ENCODE results near the gene CDKAL1.

The CDKAL1 gene

DNA sequence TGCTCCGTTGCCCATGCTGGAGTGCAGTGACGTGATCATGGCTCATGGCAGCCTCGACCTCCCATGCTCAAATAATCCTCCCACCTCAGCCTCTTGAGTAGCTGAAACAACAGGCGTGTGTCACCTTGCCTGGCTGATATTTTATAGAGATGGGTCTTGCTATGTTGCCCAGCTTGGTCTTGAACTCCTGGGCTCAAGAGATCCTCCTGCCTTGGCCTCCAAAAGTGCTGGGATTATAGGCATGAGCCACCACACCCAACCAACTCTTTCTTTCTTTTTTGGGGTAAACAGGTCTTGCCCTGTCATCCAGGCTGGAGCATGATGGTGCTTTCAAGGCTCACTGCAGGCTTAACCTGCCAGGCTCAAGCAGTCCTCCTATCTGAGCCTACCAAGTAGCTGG, 266.4 kb downstream of the CDKAL1 start:
- TF ChIP-seq, protein P1, sequence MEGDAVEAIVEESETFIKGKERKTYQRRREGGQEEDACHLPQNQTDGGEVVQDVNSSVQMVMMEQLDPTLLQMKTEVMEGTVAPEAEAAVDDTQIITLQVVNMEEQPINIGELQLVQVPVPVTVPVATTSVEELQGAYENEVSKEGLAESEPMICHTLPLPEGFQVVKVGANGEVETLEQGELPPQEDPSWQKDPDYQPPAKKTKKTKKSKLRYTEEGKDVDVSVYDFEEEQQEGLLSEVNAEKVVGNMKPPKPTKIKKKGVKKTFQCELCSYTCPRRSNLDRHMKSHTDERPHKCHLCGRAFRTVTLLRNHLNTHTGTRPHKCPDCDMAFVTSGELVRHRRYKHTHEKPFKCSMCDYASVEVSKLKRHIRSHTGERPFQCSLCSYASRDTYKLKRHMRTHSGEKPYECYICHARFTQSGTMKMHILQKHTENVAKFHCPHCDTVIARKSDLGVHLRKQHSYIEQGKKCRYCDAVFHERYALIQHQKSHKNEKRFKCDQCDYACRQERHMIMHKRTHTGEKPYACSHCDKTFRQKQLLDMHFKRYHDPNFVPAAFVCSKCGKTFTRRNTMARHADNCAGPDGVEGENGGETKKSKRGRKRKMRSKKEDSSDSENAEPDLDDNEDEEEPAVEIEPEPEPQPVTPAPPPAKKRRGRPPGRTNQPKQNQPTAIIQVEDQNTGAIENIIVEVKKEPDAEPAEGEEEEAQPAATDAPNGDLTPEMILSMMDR (conservative IDR thresholded peaks at IDR 0.05; ENCODE audit: low read depth, low read length), result no peak
- no peak overlapping the region for H3K4me3 ChIP-seq (IDR thresholded peaks at IDR 0.05; ENCODE audit: insufficient read depth, low read depth, low read length)
- no peaks in the 10 kb centered on the region for H4K20me1 ChIP-seq (ENCODE audit: insufficient read depth)
- no peaks in the 10 kb centered on the region for H3K79me2 ChIP-seq (ENCODE audit: insufficient read depth, low read depth)
- no peak overlapping the region for H3K4me2 ChIP-seq
- H3K4me1 ChIP-seq (ENCODE audit: low read depth, poor library complexity, severe bottlenecking), result no peaks in the 10 kb centered on the region
- H3K36me3 ChIP-seq (ENCODE audit: insufficient read depth), result no peaks in the 10 kb centered on the region
- H3K27ac ChIP-seq, result no peak overlapping the region
- H3K9ac ChIP-seq, result no peak overlapping the region
- H3K27me3 ChIP-seq (ENCODE audit: insufficient read depth, low read depth), result no peaks in the 10 kb centered on the region
- H2AFZ ChIP-seq (ENCODE audit: low read depth), result no peak overlapping the region

DNA sequence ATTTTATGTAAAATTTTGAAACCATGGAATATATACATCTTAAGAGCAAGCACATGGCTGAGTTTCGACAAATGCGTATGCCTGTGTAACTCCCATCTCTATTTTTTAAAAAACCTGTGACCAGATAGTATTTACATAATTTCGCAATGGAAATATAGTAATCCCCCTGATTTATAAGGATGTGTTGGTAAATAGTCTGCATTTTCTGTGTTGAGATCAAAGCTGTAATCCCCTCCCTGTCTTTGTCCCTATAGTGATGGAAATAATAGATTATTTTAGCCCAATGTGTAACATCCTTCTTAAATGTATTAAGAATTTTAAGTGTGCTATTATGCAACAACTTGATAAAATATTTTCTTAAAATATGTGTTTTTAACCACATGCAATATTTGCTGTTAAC, 267.3 kb downstream of the CDKAL1 start:
- Histone ChIP-seq H3K79me2 (ENCODE audit: insufficient read depth, low read depth) (no peaks in the 10 kb centered on the region), H3K27ac (no peak overlapping the region), H3K4me2 (no peak overlapping the region), H2AFZ (ENCODE audit: low read depth) (no peak overlapping the region), H3K4me3 (IDR thresholded peaks at IDR 0.05; ENCODE audit: insufficient read depth, low read depth, low read length) (no peak overlapping the region), H3K4me1 (ENCODE audit: low read depth, poor library complexity, severe bottlenecking) (no peaks in the 10 kb centered on the region), H3K36me3 (ENCODE audit: insufficient read depth) (no peaks in the 10 kb centered on the region), H3K27me3 (ENCODE audit: insufficient read depth, low read depth) (no peaks in the 10 kb centered on the region), H4K20me1 (ENCODE audit: insufficient read depth) (no peaks in the 10 kb centered on the region), H3K9ac (no peak overlapping the region)
- TF ChIP-seq, protein P1 (conservative IDR thresholded peaks at IDR 0.05; ENCODE audit: low read depth, low read length), result no peak

DNA sequence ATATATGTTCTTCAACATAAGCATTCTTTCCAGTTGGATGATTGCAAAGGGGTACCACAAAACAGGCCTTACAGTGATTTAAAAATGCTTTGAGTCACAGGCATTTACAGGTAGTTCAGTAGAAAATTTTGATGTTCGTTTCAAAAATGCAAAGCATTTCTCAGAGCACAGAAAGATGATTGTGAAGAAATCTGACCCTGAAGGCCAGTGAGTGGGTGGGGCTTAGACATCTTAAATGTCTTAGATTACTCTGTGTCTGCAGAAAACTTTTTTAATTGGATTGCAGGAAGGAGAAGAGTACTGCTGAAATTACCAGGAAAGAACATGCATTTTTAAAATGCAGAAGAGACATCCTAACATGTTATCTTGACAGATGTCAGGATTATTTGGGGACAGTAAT, 268.3 kb downstream of the CDKAL1 start:
- Histone ChIP-seq H3K36me3 (ENCODE audit: insufficient read depth) (no peaks in the 10 kb centered on the region), H3K4me1 (ENCODE audit: low read depth, poor library complexity, severe bottlenecking) (no peaks in the 10 kb centered on the region), H3K9ac (no peak overlapping the region), H3K27ac (no peak overlapping the region), H3K79me2 (ENCODE audit: insufficient read depth, low read depth) (no peaks in the 10 kb centered on the region), H4K20me1 (ENCODE audit: insufficient read depth) (no peaks in the 10 kb centered on the region), H2AFZ (ENCODE audit: low read depth) (no peak overlapping the region), H3K4me3 (IDR thresholded peaks at IDR 0.05; ENCODE audit: insufficient read depth, low read depth, low read length) (no peak overlapping the region), H3K27me3 (ENCODE audit: insufficient read depth, low read depth) (no peaks in the 10 kb centered on the region), H3K4me2 (no peak overlapping the region)
- TF ChIP-seq, protein P1 (conservative IDR thresholded peaks at IDR 0.05; ENCODE audit: low read depth, low read length), result no peak

DNA sequence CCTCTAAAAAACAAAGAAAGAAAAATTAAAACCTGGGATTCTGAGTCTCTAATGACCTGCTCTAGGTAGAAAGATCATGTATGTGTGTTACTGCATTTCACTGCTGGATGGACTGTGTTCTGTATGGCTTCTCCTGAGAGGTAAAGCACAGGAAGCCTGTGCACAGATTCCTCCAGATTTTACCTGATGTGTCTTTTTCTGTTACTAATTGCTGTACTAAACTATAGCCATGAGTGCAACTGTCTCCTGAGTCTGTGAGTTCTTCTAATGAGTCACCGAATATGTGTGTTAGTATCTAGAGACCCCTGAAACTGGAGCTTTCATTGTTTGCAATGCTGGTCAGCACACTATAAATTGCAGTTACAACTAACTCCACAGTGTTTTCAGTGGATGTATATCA, 270.8 kb downstream of the CDKAL1 start:
- H3K79me2 ChIP-seq (ENCODE audit: insufficient read depth, low read depth), result no peaks in the 10 kb centered on the region
- H4K20me1 ChIP-seq (ENCODE audit: insufficient read depth), result no peaks in the 10 kb centered on the region
- H3K36me3 ChIP-seq (ENCODE audit: insufficient read depth), result no peaks in the 10 kb centered on the region
- no peak overlapping the region for H2AFZ ChIP-seq (ENCODE audit: low read depth)
- TF ChIP-seq, protein P1 (conservative IDR thresholded peaks at IDR 0.05; ENCODE audit: low read depth, low read length), result no peak
- no peaks in the 10 kb centered on the region for H3K4me1 ChIP-seq (ENCODE audit: low read depth, poor library complexity, severe bottlenecking)
- H3K9ac ChIP-seq, result no peak overlapping the region
- H3K27ac ChIP-seq, result no peak overlapping the region
- H3K4me2 ChIP-seq, result no peak overlapping the region
- H3K4me3 ChIP-seq (IDR thresholded peaks at IDR 0.05; ENCODE audit: insufficient read depth, low read depth, low read length), result no peak overlapping the region
- no peaks in the 10 kb centered on the region for H3K27me3 ChIP-seq (ENCODE audit: insufficient read depth, low read depth)
